PC-9 (cell line): ENCODE results near the gene REXO4. TPM values are rescaled to one million over a fixed set of nuclear protein-coding genes. Genes with fewer than 3 reads are reported as not detected.

Experiments
- BruUV-seq: library from RNA; stranded (reverse); fragments of 400-500 nt; replicated peaks from 2 replicates; lab custom pipeline; 2021; lab: Mats Ljungman, UMichigan
- CTCF ChIA-PET: fragments of 300-600 bp; sonication (Branson Sonifier 250); formaldehyde crosslinking; loops from one replicate; lab custom pipeline; 2022; ENCODE audit warnings: antibody characterized with exemption; lab: Charles Lee
- POLR2A ChIA-PET: fragments of 300-600 bp; sonication (Branson Sonifier 250); formaldehyde crosslinking; loops from one replicate; lab custom pipeline; 2022; ENCODE audit warnings: antibody characterized with exemption; ENCODE audit not compliant: unreplicated experiment; lab: Charles Lee
- DNase-seq, 2 experiments: peaks; one replicate each; pipeline versions ENCODE4 v3.0.0 to v3.0.0-alpha.2; 2015 to 2022; ENCODE audit warnings: mixed read lengths in 1 of 2
- H2AFZ ChIP-seq: fragments of 200-600 bp; sonication (generic); 2 replicates; pipeline ENCODE4 v1.8.1; 2017; ENCODE audit warnings: antibody characterized with exemption
- H3F3A ChIP-seq: fragments of 200-600 bp; sonication (generic); 2 replicates; pipeline ENCODE4 v1.8.1; 2017; ENCODE audit warnings: antibody characterized with exemption, mild to moderate bottlenecking, low read depth; ENCODE audit not compliant: insufficient read depth
- H3K27ac ChIP-seq: fragments of 200-600 bp; sonication (generic); 2 replicates; pipeline ENCODE4 v1.6.1; 2016; ENCODE audit warnings: mixed run types
- H3K27me3 ChIP-seq: fragments of 200-600 bp; sonication (generic); 2 replicates; pipeline ENCODE4 v1.6.1; 2016; ENCODE audit warnings: low read depth, mixed run types; ENCODE audit not compliant: insufficient read depth
- H3K36me3 ChIP-seq: fragments of 200-600 bp; sonication (generic); 2 replicates; pipeline ENCODE4 v1.6.1; 2016; ENCODE audit warnings: low read depth, mixed run types
- H3K4me1 ChIP-seq: fragments of 200-600 bp; sonication (generic); replicated peaks from 2 replicates; pipeline ENCODE4 v1.6.1; 2016; ENCODE audit warnings: mixed run types; ENCODE audit not compliant: insufficient read depth
- H3K4me2 ChIP-seq: fragments of 200-600 bp; sonication (generic); 2 replicates; pipeline ENCODE4 v1.6.1; 2017; ENCODE audit warnings: mixed run types
- H3K4me3 ChIP-seq: fragments of 200-600 bp; sonication (generic); 2 replicates; pipeline ENCODE4 v1.6.1; 2016; ENCODE audit warnings: mixed run types
- H3K79me2 ChIP-seq: fragments of 200-600 bp; sonication (generic); 2 replicates; pipeline ENCODE4 v1.6.1; 2017; ENCODE audit warnings: low read depth, mixed run types
- H3K9me2 ChIP-seq: fragments of 200-600 bp; sonication (generic); 2 replicates; pipeline ENCODE4 v1.8.1; 2017; ENCODE audit warnings: mild to moderate bottlenecking; ENCODE audit not compliant: insufficient read depth
- H3K9me3 ChIP-seq: fragments of 200-600 bp; sonication (generic); 2 replicates; pipeline ENCODE4 v1.8.1; 2016; ENCODE audit warnings: low read depth; ENCODE audit not compliant: insufficient read depth
- H4K20me1 ChIP-seq: fragments of 200-600 bp; sonication (generic); 2 replicates; pipeline ENCODE4 v1.8.1; 2017; ENCODE audit not compliant: insufficient read depth
- CTCF ChIP-seq: fragments of 200-600 bp; sonication (generic); conservative IDR thresholded peaks from 2 replicates; pipeline ENCODE4 v1.6.1; 2017; ENCODE audit warnings: mixed run types, antibody characterized with exemption, mild to moderate bottlenecking, moderate library complexity
- EZH2 ChIP-seq: fragments of 200-600 bp; sonication (generic); IDR thresholded peaks from 2 replicates; pipeline ENCODE4 v1.8.0; 2017; ENCODE audit warnings: antibody characterized with exemption, low read depth
- intact Hi-C: fragments of 100-400 bp; cut with micrococcal nuclease; formaldehyde crosslinking; loops from one replicate; pipeline ENCODE4 v1.10.0; 2022; ENCODE audit not compliant: unreplicated experiment
- total RNA-seq: library from RNA; stranded (reverse); gene quantifications from 2 replicates; pipeline ENCODE4 v1.2.3, GENCODE V29; 2021

The REXO4 gene
- total RNA-seq, 1 experiment from 2014 or later, result 32.6 TPM

- intact Hi-C loops, result no loop called here
- Histone ChIP-seq H3K4me3 (no peak overlapping the region), H3K79me2 (no peaks in the 10 kb centered on the region), H3K9me3 (no peaks in the 10 kb centered on the region), H4K20me1 (no peaks in the 10 kb centered on the region), H3K27ac (no peak overlapping the region), H3K36me3 (no peaks in the 10 kb centered on the region), H2AFZ (no peak overlapping the region), H3F3A (no peaks in the 10 kb centered on the region), H3K4me2 (no peak overlapping the region), H3K27me3 (peaks cover 36% of the 10 kb centered on the region), H3K4me1 (no peaks in the 10 kb centered on the region), H3K9me2 (no peaks in the 10 kb centered on the region)
- DNase-seq, result no peak
- ChIA-PET CTCF (no interaction called here), POLR2A (no interaction called here)
- TF ChIP-seq CTCF (no peak), EZH2 (no peak)
- BruUV-seq, result no TSS peak
Measured at GRCh38 chr9:133390713-133391112, 27.1 kb downstream of the REXO4 start.

- no peak for TF ChIP-seq EZH2
- no peak for TF ChIP-seq CTCF
- Histone ChIP-seq H3K27me3 (peaks cover 24% of the 10 kb centered on the region), H3F3A (no peaks in the 10 kb centered on the region), H4K20me1 (no peaks in the 10 kb centered on the region), H3K36me3 (no peaks in the 10 kb centered on the region), H3K4me1 (no peaks in the 10 kb centered on the region), H3K4me3 (no peak overlapping the region), H3K9me2 (no peaks in the 10 kb centered on the region), H3K79me2 (no peaks in the 10 kb centered on the region), H3K9me3 (no peaks in the 10 kb centered on the region), H2AFZ (no peak overlapping the region), H3K4me2 (no peak overlapping the region), H3K27ac (no peak overlapping the region)
- POLR2A ChIA-PET, result interaction anchor here (0.7 kb wide), 1 partner anchor 362 kb away, joined by 8 read pairs; no protein-coding TSS in a partner anchor
- intact Hi-C loops, result no loop called here
- BruUV-seq, result no TSS peak
- CTCF ChIA-PET, result interaction anchor here (0.6 kb wide), 1 partner anchor 498 kb away, joined by 4 read pairs; no protein-coding TSS in a partner anchor
- no peak for DNase-seq
Measured at GRCh38 chr9:133389562-133389961, 28.2 kb downstream of the REXO4 start.

DNA sequence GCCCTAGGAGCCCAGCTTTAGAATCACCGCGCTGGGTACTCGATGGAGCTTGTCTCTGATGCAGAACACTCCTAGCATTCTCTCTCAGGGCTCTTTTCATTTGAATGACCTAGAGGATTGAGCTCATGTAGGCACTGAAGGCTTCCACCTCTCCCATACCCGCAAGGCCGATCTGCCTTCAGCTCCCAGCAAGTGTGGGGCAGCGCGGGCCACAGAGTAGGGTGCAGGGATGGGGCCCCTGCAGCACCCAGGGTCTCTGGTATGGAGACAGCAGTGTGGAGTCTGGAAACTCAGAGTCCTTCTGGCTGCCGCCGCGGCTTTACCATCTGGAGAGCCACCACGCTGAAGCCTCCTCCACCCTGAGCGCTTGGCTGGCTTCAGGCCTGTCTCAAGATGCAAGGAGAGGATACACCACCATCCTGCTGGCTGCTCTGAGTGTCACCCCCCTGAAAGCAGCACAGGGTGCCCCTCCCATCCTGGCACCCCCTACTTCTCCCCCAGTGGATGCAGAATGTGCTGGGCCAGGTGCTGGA is 28.7 kb downstream of the REXO4 start:
- no TSS peak for BruUV-seq
- H4K20me1 ChIP-seq, result no peaks in the 10 kb centered on the region
- no peaks in the 10 kb centered on the region for H3K36me3 ChIP-seq
- no peaks in the 10 kb centered on the region for H3F3A ChIP-seq
- ChIA-PET POLR2A (no interaction called here), CTCF (no interaction called here)
- H3K4me2 ChIP-seq, result no peak overlapping the region
- H3K4me1 ChIP-seq, result no peaks in the 10 kb centered on the region
- intact Hi-C loops, result no loop called here
- H3K79me2 ChIP-seq, result no peaks in the 10 kb centered on the region
- no peak overlapping the region for H3K27ac ChIP-seq
- H2AFZ ChIP-seq, result no peak overlapping the region
- H3K27me3 ChIP-seq, result peaks cover 20% of the 10 kb centered on the region
- no peak for TF ChIP-seq EZH2
- no peak for TF ChIP-seq CTCF
- H3K4me3 ChIP-seq, result no peak overlapping the region
- no peaks in the 10 kb centered on the region for H3K9me3 ChIP-seq
- no peaks in the 10 kb centered on the region for H3K9me2 ChIP-seq
- DNase-seq, result no peak
